ENCODE results near the gene PPM1J. TPM values are rescaled to one million over a fixed set of nuclear protein-coding genes. Genes with fewer than 3 reads are reported as not detected.

Gene PPM1J
- total RNA-seq, 4 donors from 2014 or later: 0.66 to 3.3 (median 1.8) TPM

DNA sequence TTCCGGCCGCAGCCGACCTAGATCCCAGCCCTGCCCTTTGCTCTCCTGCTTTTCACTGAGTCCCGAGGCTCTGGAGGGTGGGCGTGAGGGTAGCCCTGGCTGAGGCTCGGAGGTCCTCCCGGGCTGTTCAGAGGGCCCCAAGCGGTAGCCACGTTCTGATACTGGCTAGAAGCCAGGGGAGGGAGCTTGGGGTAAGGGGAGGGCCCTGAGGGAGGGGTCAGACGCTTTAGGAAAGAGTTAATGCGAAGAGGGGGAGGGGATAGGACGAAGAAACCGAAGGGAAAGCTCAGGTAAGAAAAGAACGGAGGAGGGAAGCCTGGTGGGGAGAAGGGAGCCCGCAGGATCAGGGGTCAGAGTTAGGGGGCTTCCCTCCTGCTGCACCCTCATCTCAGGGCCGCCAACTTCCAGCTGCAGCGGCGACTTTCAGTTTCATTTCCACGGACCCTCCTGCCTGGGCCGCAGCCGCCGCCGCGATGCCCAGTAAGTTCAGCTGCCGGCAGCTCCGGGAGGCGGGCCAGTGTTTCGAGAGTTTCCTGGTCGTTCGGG lies 40.6 kb downstream of the PPM1J start, which contains the start of gene MOV10:
Gene MOV10, plus strand, starts transcription at position 220 of the 546 bp plus-strand sequence. Its CDS starts 254 bp downstream, at position 474.
- H3K27me3 ChIP-seq: no peaks in the 10 kb centered on the region
- peak within 1 kb of the TSS; percentile 79 to 97 (median 95) for H3K27ac ChIP-seq
- peak; percentile 52 to 54 for DNase-seq (ENCODE audit: low spot score in 2 of 2)
- peak within 1 kb of the TSS; percentile 64 to 77 (median 75) for H3K4me3 ChIP-seq
- H3K9me3 ChIP-seq: no peaks in the 10 kb centered on the region
- peak in 1 of 2 donors; percentile 39 for TF ChIP-seq EP300 (IDR thresholded peaks at IDR 0.05)
- TF ChIP-seq, protein P1, sequence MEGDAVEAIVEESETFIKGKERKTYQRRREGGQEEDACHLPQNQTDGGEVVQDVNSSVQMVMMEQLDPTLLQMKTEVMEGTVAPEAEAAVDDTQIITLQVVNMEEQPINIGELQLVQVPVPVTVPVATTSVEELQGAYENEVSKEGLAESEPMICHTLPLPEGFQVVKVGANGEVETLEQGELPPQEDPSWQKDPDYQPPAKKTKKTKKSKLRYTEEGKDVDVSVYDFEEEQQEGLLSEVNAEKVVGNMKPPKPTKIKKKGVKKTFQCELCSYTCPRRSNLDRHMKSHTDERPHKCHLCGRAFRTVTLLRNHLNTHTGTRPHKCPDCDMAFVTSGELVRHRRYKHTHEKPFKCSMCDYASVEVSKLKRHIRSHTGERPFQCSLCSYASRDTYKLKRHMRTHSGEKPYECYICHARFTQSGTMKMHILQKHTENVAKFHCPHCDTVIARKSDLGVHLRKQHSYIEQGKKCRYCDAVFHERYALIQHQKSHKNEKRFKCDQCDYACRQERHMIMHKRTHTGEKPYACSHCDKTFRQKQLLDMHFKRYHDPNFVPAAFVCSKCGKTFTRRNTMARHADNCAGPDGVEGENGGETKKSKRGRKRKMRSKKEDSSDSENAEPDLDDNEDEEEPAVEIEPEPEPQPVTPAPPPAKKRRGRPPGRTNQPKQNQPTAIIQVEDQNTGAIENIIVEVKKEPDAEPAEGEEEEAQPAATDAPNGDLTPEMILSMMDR (IDR thresholded peaks at IDR 0.05): no peak
- H3K4me1 ChIP-seq: peaks cover 0 to 22% (median 11%) of the 10 kb centered on the region in 4 donors
- WGBS, 2 donors: 0 to 1% methylated on average over 30 of the region's 30 CpGs
- peaks cover 0 to 24% (median 4%) of the 10 kb centered on the region in 3 donors for H3K36me3 ChIP-seq

DNA sequence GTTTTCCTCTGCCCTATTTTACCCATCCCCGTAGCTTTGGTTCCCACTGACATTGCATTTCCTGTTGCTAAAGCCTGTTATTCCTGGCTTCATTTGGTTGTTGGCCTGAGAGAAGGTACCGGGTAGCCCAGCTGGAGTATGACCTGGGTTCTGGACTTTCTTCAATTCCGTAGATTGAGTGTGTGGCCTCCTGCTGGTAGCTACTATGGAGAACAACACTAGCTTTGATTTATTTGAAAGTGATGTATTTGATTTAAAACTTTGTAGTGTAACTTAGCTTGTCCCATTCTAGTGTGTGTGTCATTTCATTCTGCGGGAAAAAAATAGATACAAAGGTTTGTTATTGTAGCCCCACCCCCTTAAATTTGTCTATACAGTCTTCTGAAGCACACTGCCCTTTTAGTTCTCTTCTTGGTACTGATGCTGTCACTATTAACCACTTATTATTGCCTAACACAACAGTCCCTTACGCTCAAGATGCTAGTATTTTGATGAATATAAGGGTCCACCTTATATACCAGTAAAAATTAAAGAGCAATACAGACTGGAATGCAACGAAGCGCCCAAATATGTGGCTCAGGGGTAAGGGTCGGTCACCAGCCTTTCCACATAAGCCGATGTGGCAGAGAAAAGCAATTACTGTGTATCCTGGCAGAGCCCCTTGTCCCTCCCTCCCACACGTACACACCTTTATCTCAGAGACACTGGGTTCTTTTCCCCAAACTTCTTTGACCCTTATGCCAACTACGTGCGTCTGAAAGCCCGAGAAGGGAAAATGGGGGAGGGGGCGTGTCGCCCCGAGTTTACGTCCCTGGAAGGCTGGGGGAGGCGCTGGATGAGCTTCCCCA lies 41.3 kb downstream of the PPM1J start:
- 3 to 5% methylated on average over 18 of the region's 18 CpGs for WGBS, 2 donors
- peak in 1 of 2 donors; percentile 57 for DNase-seq (ENCODE audit: low spot score in 2 of 2)
- H3K36me3 ChIP-seq: peaks cover 0 to 31% (median 9%) of the 10 kb centered on the region in 3 donors

DNA sequence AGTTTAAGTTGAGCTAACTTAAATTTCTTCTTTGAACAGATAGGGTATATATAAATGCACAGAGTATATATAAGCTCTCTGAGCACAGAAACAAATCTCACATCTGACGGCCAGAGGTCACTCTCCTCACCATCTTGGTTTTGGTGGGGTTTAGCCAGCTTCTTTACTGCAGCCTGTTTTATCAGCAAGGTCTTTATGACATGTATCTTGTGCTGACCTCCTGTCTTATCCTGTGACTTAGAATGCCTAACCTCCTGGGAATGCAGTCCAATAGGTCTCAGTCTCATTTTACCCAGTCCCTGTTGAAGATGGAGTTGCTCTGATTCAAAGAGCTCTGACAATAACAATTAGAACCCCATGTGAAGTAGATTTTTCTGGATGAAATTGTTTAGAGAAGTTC lies 42.3 kb downstream of the PPM1J start:
- no peaks in the 10 kb centered on the region for H3K27me3 ChIP-seq
- no peak overlapping the region for H3K4me3 ChIP-seq
- 71 to 80% methylated on average over 1 of the region's 1 CpG for WGBS, 2 donors
- peaks cover 0 to 22% (median 9%) of the 10 kb centered on the region in 4 donors for H3K4me1 ChIP-seq
- H3K27ac ChIP-seq: peak overlapping the region in 2 of 4 donors; percentile 94 to 96
- no peaks in the 10 kb centered on the region for H3K9me3 ChIP-seq
- no peak for DNase-seq (ENCODE audit: low spot score in 2 of 2)
- H3K36me3 ChIP-seq: peaks cover 0 to 41% (median 9%) of the 10 kb centered on the region in 3 donors
- no peak for TF ChIP-seq POLR2A (IDR thresholded peaks at IDR 0.05)
- TF ChIP-seq, protein P1 (IDR thresholded peaks at IDR 0.05): no peak
- TF ChIP-seq EP300 (IDR thresholded peaks at IDR 0.05): no peak

More for the DNA sequence above, 41.3 kb downstream of the PPM1J start:
- TF ChIP-seq, protein P1 (IDR thresholded peaks at IDR 0.05): peak in 4 of 5 experiments; percentile 41 to 61 (median 54)
- TF ChIP-seq POLR2A (IDR thresholded peaks at IDR 0.05) (no peak), EP300 (IDR thresholded peaks at IDR 0.05) (no peak)
- peaks cover 0 to 22% (median 10%) of the 10 kb centered on the region in 4 donors for H3K4me1 ChIP-seq
- no peaks in the 10 kb centered on the region for H3K27me3 ChIP-seq
- H3K9me3 ChIP-seq: no peaks in the 10 kb centered on the region
- peak overlapping the region; percentile 64 to 77 (median 75) for H3K4me3 ChIP-seq
- peak overlapping the region; percentile 79 to 97 (median 95) for H3K27ac ChIP-seq

DNA sequence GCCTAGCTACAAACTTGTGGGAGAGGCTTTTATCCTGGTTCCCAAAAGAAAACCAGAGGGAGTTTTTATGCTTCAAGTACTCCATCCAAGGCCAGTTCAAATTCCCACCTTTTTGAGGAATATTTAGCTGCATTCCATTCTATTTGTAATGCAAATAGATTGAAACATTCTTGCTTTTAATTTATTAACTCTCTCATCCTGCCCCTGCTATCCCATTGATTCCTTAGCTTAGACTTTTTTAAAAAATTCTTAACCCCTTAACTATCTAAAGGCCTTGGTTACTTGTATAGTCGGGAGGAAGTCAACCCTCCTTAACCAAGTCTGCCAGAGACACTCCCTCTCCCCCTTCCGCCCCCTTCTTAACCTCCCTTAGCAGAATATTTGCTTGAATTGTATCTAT lies 43.1 kb downstream of the PPM1J start:
- peaks cover 0 to 49% (median 9%) of the 10 kb centered on the region in 3 donors for H3K36me3 ChIP-seq
- peaks cover 0 to 22% (median 9%) of the 10 kb centered on the region in 4 donors for H3K4me1 ChIP-seq
- no peak for DNase-seq (ENCODE audit: low spot score in 2 of 2)
- H3K9me3 ChIP-seq: no peaks in the 10 kb centered on the region
- H3K27ac ChIP-seq: no peak overlapping the region
- no peaks in the 10 kb centered on the region for H3K27me3 ChIP-seq
- no peak overlapping the region for H3K4me3 ChIP-seq
- WGBS, 2 donors: 56 to 59% methylated on average over 2 of the region's 2 CpGs
- TF ChIP-seq POLR2A (IDR thresholded peaks at IDR 0.05) (no peak), EP300 (IDR thresholded peaks at IDR 0.05) (no peak)
- TF ChIP-seq, protein P1 (IDR thresholded peaks at IDR 0.05): no peak

DNA sequence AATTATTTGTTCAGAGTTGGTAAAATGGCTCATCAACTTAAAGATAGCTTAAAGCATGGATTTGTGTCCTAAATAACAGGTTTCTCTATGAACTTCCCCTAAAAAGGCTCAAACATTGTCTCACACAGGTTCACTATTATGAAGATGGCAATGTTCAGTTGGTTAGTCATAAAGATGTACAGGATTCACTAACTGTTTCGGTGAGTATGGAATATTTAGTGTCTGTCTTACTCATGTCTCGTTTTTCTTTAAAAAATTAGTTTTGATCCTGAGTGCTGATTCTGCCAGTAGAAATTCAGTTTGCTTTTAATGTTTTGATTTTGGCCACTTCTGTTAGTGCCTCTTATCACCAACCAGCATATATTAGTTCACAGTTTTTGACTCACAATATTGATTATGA lies 48.2 kb downstream of the PPM1J start:
- H3K4me1 ChIP-seq: no peaks in the 10 kb centered on the region
- no peak overlapping the region for H3K4me3 ChIP-seq
- H3K36me3 ChIP-seq: peaks cover 0 to 97% (median 12%) of the 10 kb centered on the region in 3 donors
- no peak overlapping the region for H3K27ac ChIP-seq
- no peaks in the 10 kb centered on the region for H3K27me3 ChIP-seq
- 94 to 97% methylated on average over 2 of the region's 2 CpGs for WGBS, 2 donors
- no peaks in the 10 kb centered on the region for H3K9me3 ChIP-seq
- TF ChIP-seq, protein P1 (IDR thresholded peaks at IDR 0.05): no peak
- TF ChIP-seq EP300 (IDR thresholded peaks at IDR 0.05): no peak
- TF ChIP-seq POLR2A (IDR thresholded peaks at IDR 0.05): no peak
- no peak for DNase-seq (ENCODE audit: low spot score in 2 of 2)
